A549 (cell line): ENCODE results near the gene COL24A1. TPM values are rescaled to one million over a fixed set of nuclear protein-coding genes. Genes with fewer than 3 reads are reported as not detected.
A peak's percentile ranks its signal among the peaks of the same experiment; 100 is the strongest.

Experiments
- ATAC-seq, 2 experiments: fragments of 200-7000 bp in 1 of 2; fragments of >200 bp in 1 of 2; cut with Nextera tagmentation in 1 of 2; cut with Tn5 transposase in 1 of 2; 3 replicates each; pipeline versions ENCODE4 v1.8.0 to v1.9.1; 2018 to 2020; ENCODE audit warnings: mild to moderate bottlenecking in 1 of 2, moderate library complexity in 1 of 2
- CTCF ChIA-PET: fragments of 300-600 bp; sonication (Branson Sonifier 250); formaldehyde crosslinking; extraction: SDS; loops from one replicate; lab custom pipeline; 2021; ENCODE audit warnings: antibody characterized with exemption, inconsistent platforms; lab: Yijun Ruan, JAX
- POLR2A ChIA-PET: fragments of 350-600 bp; formaldehyde crosslinking; extraction: SDS; loops from one replicate; lab custom pipeline; 2021; ENCODE audit warnings: antibody characterized with exemption, inconsistent platforms; lab: Yijun Ruan, JAX
- DNase-seq, 2 experiments: peaks; one replicate each; pipeline versions ENCODE4 v3.0.0 to v3.0.0-alpha.2; 2011 to 2016; ENCODE audit warnings: low read depth in 1 of 2, low spot score in 1 of 2
- FAIRE-seq: peaks from 2 replicates; lab custom pipeline; 2011; peaks lifted over from hg19 to GRCh38; lab: Jason Lieb, UNC
- H3K27ac ChIP-seq, 2 experiments: fragments of >200 bp; sonication (Bioruptor Twin); formaldehyde crosslinking; 3 replicates each; pipeline ENCODE4 v1.5.1; 2016 to 2017
- H3K4me1 ChIP-seq: fragments of >200 bp; sonication (Bioruptor Twin); formaldehyde crosslinking; 3 replicates; pipeline ENCODE4 v1.6.1; 2016
- H3K4me2 ChIP-seq: fragments of >200 bp; sonication (Bioruptor Twin); formaldehyde crosslinking; 3 replicates; pipeline ENCODE4 v1.6.1; 2016
- H3K4me3 ChIP-seq: fragments of >200 bp; sonication (Bioruptor Twin); formaldehyde crosslinking; 3 replicates; pipeline ENCODE4 v1.5.1; 2016
- H3K9me3 ChIP-seq: fragments of >200 bp; sonication (Bioruptor Twin); formaldehyde crosslinking; 3 replicates; pipeline ENCODE4 v1.6.1; 2016
- ATOH8 ChIP-seq: fragments of 250-450 bp; sonication (Bioruptor Pico); IDR thresholded peaks from 2 replicates; pipeline ENCODE4 v1.5.0; 2020; ENCODE audit warnings: low read depth, mild to moderate bottlenecking, moderate library complexity
- BHLHE40 ChIP-seq: IDR thresholded peaks from 2 replicates; pipeline ENCODE4 v1.6.1; 2012; ENCODE audit warnings: low read depth, low read length, inconsistent platforms
- CHD4 ChIP-seq: fragments of 200-600 bp; sonication (generic); IDR thresholded peaks from 2 replicates; pipeline ENCODE4 v1.6.1; 2016; ENCODE audit warnings: antibody characterized with exemption, mild to moderate bottlenecking, borderline replicate concordance
- E2F6 ChIP-seq: IDR thresholded peaks from 2 replicates; pipeline ENCODE4 v1.6.1; 2012; ENCODE audit warnings: low read depth, borderline replicate concordance
- EHMT2 ChIP-seq: fragments of 200-600 bp; sonication (generic); IDR thresholded peaks from 2 replicates; pipeline ENCODE4 v1.6.1; 2016; ENCODE audit warnings: antibody characterized with exemption, low read depth, mild to moderate bottlenecking, moderate library complexity
- EP300 ChIP-seq, 2 experiments: fragments of >200 bp; sonication (Bioruptor Twin); formaldehyde crosslinking; IDR thresholded peaks; 2 replicates in 1 of 2; 3 replicates in 1 of 2; pipeline ENCODE4 v1.6.1; 2016 to 2017
- ESRRA ChIP-seq: fragments of 150-350 bp; IDR thresholded peaks from 2 replicates; pipeline ENCODE4 v1.6.1; 2014; ENCODE audit warnings: mild to moderate bottlenecking, low read length, borderline replicate concordance
- FOSB ChIP-seq: fragments of 250-450 bp; sonication (Bioruptor Pico); IDR thresholded peaks from 2 replicates; pipeline ENCODE4 v1.5.0; 2020; ENCODE audit warnings: mild to moderate bottlenecking, moderate library complexity
- FOSL2 ChIP-seq, 2 experiments: fragments of 450-650 bp in 1 of 2; fragments of >200 bp in 1 of 2; sonication (Bioruptor Twin) in 1 of 2; formaldehyde crosslinking; IDR thresholded peaks; 2 replicates each; pipeline versions ENCODE4 v1.5.0 to v1.6.1; 2016 to 2020; ENCODE audit warnings: mild to moderate bottlenecking in 1 of 2, moderate library complexity in 1 of 2
- FOXS1 ChIP-seq: fragments of 250-450 bp; sonication (Bioruptor Pico); IDR thresholded peaks from 2 replicates; pipeline ENCODE4 v1.5.0; 2020; ENCODE audit warnings: mild to moderate bottlenecking, moderate library complexity
- HOXA7 ChIP-seq: fragments of 250-450 bp; sonication (Bioruptor Pico); IDR thresholded peaks from 2 replicates; pipeline ENCODE4 v1.5.0; 2020; ENCODE audit warnings: mild to moderate bottlenecking, moderate library complexity
- MAFK ChIP-seq: fragments of 450-650 bp; IDR thresholded peaks from 2 replicates; pipeline ENCODE4 v1.6.1; 2014; ENCODE audit not compliant: partially characterized antibody
- NPAS2 ChIP-seq: fragments of 250-450 bp; sonication (Bioruptor Pico); IDR thresholded peaks from 2 replicates; pipeline ENCODE4 v1.8.0; 2022; ENCODE audit warnings: mild to moderate bottlenecking, moderate library complexity, borderline replicate concordance
- PHF8 ChIP-seq: fragments of 200-600 bp; sonication (generic); IDR thresholded peaks from 2 replicates; pipeline ENCODE4 v1.6.1; 2016; ENCODE audit warnings: low read depth, mild to moderate bottlenecking, antibody characterized with exemption, moderate library complexity, borderline replicate concordance
- POLR2A ChIP-seq: IDR thresholded peaks from 2 replicates; pipeline ENCODE4 v1.6.1; 2012; ENCODE audit warnings: mild to moderate bottlenecking, low read length
- REST ChIP-seq: fragments of 200-600 bp; sonication (generic); IDR thresholded peaks from 2 replicates; pipeline ENCODE4 v1.6.1; 2016; ENCODE audit warnings: antibody characterized with exemption, mild to moderate bottlenecking, moderate library complexity
- SREBF2 ChIP-seq: fragments of 450-650 bp; IDR thresholded peaks from 2 replicates; pipeline ENCODE4 v1.6.1; 2014; ENCODE audit warnings: mild to moderate bottlenecking, moderate library complexity
- TFCP2L1 ChIP-seq: fragments of 250-450 bp; sonication (Bioruptor Pico); IDR thresholded peaks from 2 replicates; pipeline ENCODE4 v1.5.0; 2021; ENCODE audit warnings: mild to moderate bottlenecking
- TP53 ChIP-seq: fragments of 250-450 bp; sonication (Bioruptor Pico); IDR thresholded peaks from 2 replicates; pipeline ENCODE4 v1.5.0; 2021; ENCODE audit warnings: mild to moderate bottlenecking, moderate library complexity
- ZC3H11A ChIP-seq: fragments of 450-650 bp; IDR thresholded peaks from 2 replicates; pipeline ENCODE4 v1.6.1; 2014; ENCODE audit warnings: antibody characterized with exemption, mild to moderate bottlenecking
- WGBS: methylation state at CpG from one replicate; pipeline ENCODE4 v1.1.6; 2017; ENCODE audit errors: missing lambda C conversion rate; 5-methylcytosine and 5-hydroxymethylcytosine counted together
- polyA plus RNA-seq, 4 experiments: library from polyadenylated mRNA; depleted of rRNA in 3 of 4; stranded (reverse); fragments of >200 nt; fragmentation: RNase III in 1 of 4; extraction: RNeasy Plus Mini Kit Qiagen cat#74134 plus additional on column Dnase treatment in 1 of 4; gene quantifications; 2 replicates in 3 of 4; 3 replicates in 1 of 4; pipeline ENCODE4 v1.2.3, GENCODE V29; 2011 to 2017
- TF ChIP-seq, protein P1 (sequence below): fragments of >200 bp; sonication (Bioruptor Twin); formaldehyde crosslinking; IDR thresholded peaks from 3 replicates; pipeline ENCODE4 v1.6.1; 2016
- TF ChIP-seq, protein P2 (sequence below): fragments of >200 bp; sonication (Bioruptor Twin); formaldehyde crosslinking; IDR thresholded peaks from 2 replicates; pipeline ENCODE4 v1.6.1; 2016

COL24A1 gene
- polyA plus RNA-seq, 2 of the 4 experiments (the other 2 are of a cell fraction) = 0.03 to 0.13 TPM

- ATAC-seq (no peak), DNase-seq (no peak), FAIRE-seq (no peak)
- Histone ChIP-seq H3K27ac (no peak overlapping the region), H3K4me3 (no peak overlapping the region), H3K4me2 (no peak overlapping the region), H3K4me1 (no peaks in the 10 kb centered on the region), H3K9me3 (no peaks in the 10 kb centered on the region)
- TF ChIP-seq MAFK (peak; percentile 45), BHLHE40 (no peak), FOSB (CRISPR knock-in tag) (no peak)
- TF ChIP-seq, protein P1, sequence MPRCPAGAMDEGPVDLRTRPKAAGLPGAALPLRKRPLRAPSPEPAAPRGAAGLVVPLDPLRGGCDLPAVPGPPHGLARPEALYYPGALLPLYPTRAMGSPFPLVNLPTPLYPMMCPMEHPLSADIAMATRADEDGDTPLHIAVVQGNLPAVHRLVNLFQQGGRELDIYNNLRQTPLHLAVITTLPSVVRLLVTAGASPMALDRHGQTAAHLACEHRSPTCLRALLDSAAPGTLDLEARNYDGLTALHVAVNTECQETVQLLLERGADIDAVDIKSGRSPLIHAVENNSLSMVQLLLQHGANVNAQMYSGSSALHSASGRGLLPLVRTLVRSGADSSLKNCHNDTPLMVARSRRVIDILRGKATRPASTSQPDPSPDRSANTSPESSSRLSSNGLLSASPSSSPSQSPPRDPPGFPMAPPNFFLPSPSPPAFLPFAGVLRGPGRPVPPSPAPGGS = no peak
- WGBS = 69% methylated on average over 4 of the region's 4 CpGs
- ChIA-PET CTCF (interaction anchor here (1.4 kb wide), 1 partner anchor 27 kb away, joined by 4 read pairs; no protein-coding TSS in a partner anchor), POLR2A (no interaction called here)
These were observed 217.7 kb downstream of the COL24A1 start for GRCh38 chr1:85938829-85939228.

- Histone ChIP-seq H3K4me3 (no peak overlapping the region), H3K4me1 (no peaks in the 10 kb centered on the region), H3K9me3 (no peaks in the 10 kb centered on the region), H3K4me2 (no peak overlapping the region), H3K27ac (no peak overlapping the region)
- no peak for FAIRE-seq
- ATAC-seq = no peak
- POLR2A ChIA-PET = no interaction called here
- CTCF ChIA-PET = no interaction called here
- 58% methylated on average over 2 of the region's 2 CpGs for WGBS
- no peak for TF ChIP-seq TP53 (CRISPR knock-in tag)
- TF ChIP-seq REST = no peak
- no peak for TF ChIP-seq POLR2A
- TF ChIP-seq HOXA7 (CRISPR knock-in tag) = no peak
- TF ChIP-seq ZC3H11A = no peak
- DNase-seq = no peak
These were observed 220.1 kb downstream of the COL24A1 start for GRCh38 chr1:85936470-85936869.

DNA sequence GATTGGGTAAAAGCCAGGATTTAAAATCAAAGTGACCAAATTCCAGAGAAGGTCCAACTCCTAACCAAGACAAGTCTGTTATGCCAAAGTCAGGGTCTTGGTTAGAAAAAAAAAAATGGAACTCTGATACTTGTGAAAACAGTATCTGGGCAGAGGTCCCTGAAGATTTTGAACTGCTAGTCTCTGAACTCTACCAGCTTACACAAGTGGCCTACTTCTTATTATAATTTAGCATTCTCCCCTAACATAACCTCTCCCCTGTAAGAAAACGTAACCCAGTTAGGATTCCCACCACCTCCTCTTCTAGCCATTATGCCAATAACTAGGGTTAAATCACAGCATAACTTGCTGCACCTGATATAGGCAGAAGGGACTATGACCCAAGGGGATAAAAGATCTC lies 220.5 kb downstream of the COL24A1 start:
- ATAC-seq = no peak
- no peak overlapping the region for H3K4me3 ChIP-seq
- no peak overlapping the region for H3K4me2 ChIP-seq
- no peaks in the 10 kb centered on the region for H3K4me1 ChIP-seq
- 67% methylated on average over 1 of the region's 1 CpG for WGBS
- TF ChIP-seq FOXS1 (CRISPR knock-in tag) (no peak), CHD4 (no peak), SREBF2 (no peak), EP300 (IDR thresholded peaks at IDR 0.05) (no peak), FOSL2 (IDR thresholded peaks at IDR 0.05) (no peak), FOSL2 (CRISPR knock-in tag; IDR thresholded peaks at IDR 0.05) (no peak), EHMT2 (no peak), PHF8 (no peak), ATOH8 (no peak), NPAS2 (no peak), E2F6 (no peak), ESRRA (no peak), TFCP2L1 (no peak)
- TF ChIP-seq, protein P2, sequence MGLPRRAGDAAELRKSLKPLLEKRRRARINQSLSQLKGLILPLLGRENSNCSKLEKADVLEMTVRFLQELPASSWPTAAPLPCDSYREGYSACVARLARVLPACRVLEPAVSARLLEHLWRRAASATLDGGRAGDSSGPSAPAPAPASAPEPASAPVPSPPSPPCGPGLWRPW = no peak
- H3K27ac ChIP-seq = no peak overlapping the region
- POLR2A ChIA-PET = no interaction called here
- no peak for DNase-seq
- FAIRE-seq = no peak
- H3K9me3 ChIP-seq = no peaks in the 10 kb centered on the region
- CTCF ChIA-PET = no interaction called here
